Measurements from ENCODE around the gene IL6ST.

The IL6ST gene

GRCh38 chr5:55895346-55895745, 99.4 kb downstream of the IL6ST start:
- DNase-seq (ENCODE audit: low read depth) = no peak

- DNase-seq (ENCODE audit: low read depth) = no peak
These were observed 100.6 kb downstream of the IL6ST start for GRCh38 chr5:55894135-55894534.

- no peak for DNase-seq (ENCODE audit: low read depth)
These were observed 102.3 kb downstream of the IL6ST start for GRCh38 chr5:55892479-55892878.

DNA sequence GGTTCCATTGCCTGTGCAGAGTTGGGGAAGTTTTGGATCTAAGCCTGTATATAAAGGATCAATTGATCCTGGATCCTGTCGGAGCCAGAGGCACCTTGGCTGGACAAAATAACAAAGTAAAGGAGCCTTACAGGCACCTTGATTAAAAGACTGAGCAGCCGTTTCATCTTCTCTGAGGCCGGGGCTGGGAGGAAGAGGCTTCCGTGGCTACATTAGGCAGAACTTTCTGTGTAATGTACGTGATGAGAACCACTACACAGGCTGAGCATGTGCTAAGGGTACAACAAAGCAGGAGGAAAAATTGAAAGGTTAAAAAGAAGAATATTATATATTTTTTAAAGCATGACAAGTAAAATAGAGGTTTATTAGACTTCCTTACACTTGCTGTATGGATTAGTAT, 106.6 kb downstream of the IL6ST start:
- no peak for DNase-seq (ENCODE audit: low read depth)

DNA sequence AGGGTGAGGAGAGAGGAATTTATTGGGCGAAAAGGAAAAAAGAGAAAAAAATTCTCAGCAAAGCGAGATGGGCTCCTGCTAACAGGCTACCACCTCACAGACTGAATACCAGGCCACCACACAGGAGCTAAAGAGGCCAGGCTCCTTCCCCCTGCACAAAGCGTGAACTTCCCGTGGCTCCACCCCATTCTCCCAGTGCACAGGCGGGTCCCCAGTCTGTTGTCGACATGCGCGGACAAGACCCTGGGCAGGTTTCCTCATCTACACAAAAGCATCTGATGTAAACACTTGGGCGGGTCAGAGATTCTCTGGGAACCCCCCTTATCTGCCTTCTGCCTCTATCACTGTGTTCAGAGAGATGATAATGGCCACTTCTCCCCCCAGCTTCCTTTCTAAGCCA, 109.4 kb downstream of the IL6ST start:
- no peak for DNase-seq (ENCODE audit: low read depth)

All from stimulated activated CD8-positive, alpha-beta memory T cell treated with anti-CD3 and anti-CD28 coated beads, Interleukin-4, amount 100 ng/mL, for 24 hours (primary cell).